ENCODE results near the gene GLUD1. TPM values are rescaled to one million over a fixed set of nuclear protein-coding genes. Genes with fewer than 3 reads are reported as not detected.
"Not testable (repeated sequence)": the region's sequence is repeated elsewhere in the genome, so short reads cannot be mapped to it uniquely, and the experiment has no call there.

Gene GLUD1
- total RNA-seq, 1 donor from 2014 or later = 94.5 TPM

DNA sequence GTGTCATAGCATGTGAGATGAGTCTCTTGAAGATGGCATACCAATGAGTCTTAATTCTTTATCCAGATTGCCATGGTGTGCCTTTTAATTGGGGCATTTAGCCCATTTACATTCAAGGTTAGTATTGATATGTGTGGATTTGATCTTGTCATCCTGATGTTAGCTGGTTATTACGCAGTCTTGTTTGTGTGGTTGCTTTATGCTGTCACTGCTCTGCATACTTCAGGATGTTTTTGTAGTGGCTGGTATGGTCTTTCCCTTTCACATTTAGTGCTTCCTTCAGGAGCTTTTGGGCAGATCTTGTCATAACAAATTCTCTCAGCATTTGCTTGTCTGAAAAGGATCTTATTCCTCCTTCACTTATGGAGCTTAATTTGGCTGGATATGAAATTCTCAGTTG lies 58.0 kb downstream of the GLUD1 start:
- DNase-seq (ENCODE audit: low read depth) = no peak
- H3K36me3 ChIP-seq (ENCODE audit: control insufficient read depth, insufficient read depth, low read length) = no peaks in the 10 kb centered on the region
- peaks cover 3% of the 10 kb centered on the region for H3K27me3 ChIP-seq (ENCODE audit: control insufficient read depth, insufficient read depth, low read length)
- TF ChIP-seq, protein P1, sequence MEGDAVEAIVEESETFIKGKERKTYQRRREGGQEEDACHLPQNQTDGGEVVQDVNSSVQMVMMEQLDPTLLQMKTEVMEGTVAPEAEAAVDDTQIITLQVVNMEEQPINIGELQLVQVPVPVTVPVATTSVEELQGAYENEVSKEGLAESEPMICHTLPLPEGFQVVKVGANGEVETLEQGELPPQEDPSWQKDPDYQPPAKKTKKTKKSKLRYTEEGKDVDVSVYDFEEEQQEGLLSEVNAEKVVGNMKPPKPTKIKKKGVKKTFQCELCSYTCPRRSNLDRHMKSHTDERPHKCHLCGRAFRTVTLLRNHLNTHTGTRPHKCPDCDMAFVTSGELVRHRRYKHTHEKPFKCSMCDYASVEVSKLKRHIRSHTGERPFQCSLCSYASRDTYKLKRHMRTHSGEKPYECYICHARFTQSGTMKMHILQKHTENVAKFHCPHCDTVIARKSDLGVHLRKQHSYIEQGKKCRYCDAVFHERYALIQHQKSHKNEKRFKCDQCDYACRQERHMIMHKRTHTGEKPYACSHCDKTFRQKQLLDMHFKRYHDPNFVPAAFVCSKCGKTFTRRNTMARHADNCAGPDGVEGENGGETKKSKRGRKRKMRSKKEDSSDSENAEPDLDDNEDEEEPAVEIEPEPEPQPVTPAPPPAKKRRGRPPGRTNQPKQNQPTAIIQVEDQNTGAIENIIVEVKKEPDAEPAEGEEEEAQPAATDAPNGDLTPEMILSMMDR (IDR thresholded peaks at IDR 0.05; ENCODE audit: insufficient read depth, low read length, poor library complexity, severe bottlenecking) = no peak
- no peak overlapping the region for H3K4me3 ChIP-seq (ENCODE audit: low read depth, low read length)

GRCh38 chr10:87030912-87031635 lies 63.6 kb downstream of the GLUD1 start:
- DNase-seq (ENCODE audit: low read depth) = no peak
- no peaks in the 10 kb centered on the region for H3K36me3 ChIP-seq (ENCODE audit: control insufficient read depth, insufficient read depth, low read length)
- TF ChIP-seq, protein P1 (IDR thresholded peaks at IDR 0.05; ENCODE audit: insufficient read depth, low read length, poor library complexity, severe bottlenecking) = no peak
- H3K4me3 ChIP-seq (ENCODE audit: low read depth, low read length) = no peak overlapping the region
- H3K27me3 ChIP-seq (ENCODE audit: control insufficient read depth, insufficient read depth, low read length) = no peaks in the 10 kb centered on the region

GRCh38 chr10:87030419-87030818 lies 64.2 kb downstream of the GLUD1 start:
- H3K36me3 ChIP-seq (ENCODE audit: control insufficient read depth, insufficient read depth, low read length); DNase-seq (ENCODE audit: low read depth); H3K27me3 ChIP-seq (ENCODE audit: control insufficient read depth, insufficient read depth, low read length); H3K4me3 ChIP-seq (ENCODE audit: low read depth, low read length): not testable (repeated sequence)

DNA sequence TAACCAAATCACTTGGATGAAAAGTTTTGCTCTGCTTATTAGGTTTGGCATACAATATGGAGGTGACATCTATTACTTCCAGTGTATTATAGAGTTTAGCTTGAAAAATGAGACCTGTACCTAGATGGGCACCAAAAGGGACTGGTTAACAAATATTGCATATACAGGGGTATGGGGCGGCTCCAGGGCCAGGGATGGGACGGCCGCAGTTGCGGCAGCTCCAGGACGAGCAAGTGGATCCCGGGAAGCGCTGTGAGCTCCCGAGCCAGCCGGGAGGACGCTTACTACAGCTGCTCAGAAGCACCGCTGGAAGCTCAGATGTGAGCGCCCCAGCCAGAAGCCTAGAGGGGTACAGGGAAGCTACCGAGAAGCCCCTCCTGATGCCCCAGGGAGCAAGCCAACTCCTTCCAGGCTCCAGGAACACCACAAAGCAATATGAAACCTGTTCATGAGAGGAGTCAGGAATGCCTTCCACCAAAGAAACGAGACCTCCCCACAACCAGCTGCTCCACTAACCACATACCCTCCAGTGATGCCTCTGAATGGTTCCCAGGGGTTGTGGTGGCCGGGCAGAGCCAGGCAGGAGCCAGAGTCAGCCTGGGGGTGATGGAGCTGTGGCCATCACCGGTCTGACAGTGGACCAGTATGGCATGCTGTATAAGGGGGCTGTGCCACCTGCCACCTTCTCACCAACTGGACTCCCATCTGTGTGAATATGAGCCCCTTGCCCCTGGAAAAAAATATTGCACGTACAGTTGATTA lies 67.7 kb downstream of the GLUD1 start:
- not testable (repeated sequence) for DNase-seq (ENCODE audit: low read depth); H3K27me3 ChIP-seq (ENCODE audit: control insufficient read depth, insufficient read depth, low read length); H3K36me3 ChIP-seq (ENCODE audit: control insufficient read depth, insufficient read depth, low read length); H3K4me3 ChIP-seq (ENCODE audit: low read depth, low read length)

DNA sequence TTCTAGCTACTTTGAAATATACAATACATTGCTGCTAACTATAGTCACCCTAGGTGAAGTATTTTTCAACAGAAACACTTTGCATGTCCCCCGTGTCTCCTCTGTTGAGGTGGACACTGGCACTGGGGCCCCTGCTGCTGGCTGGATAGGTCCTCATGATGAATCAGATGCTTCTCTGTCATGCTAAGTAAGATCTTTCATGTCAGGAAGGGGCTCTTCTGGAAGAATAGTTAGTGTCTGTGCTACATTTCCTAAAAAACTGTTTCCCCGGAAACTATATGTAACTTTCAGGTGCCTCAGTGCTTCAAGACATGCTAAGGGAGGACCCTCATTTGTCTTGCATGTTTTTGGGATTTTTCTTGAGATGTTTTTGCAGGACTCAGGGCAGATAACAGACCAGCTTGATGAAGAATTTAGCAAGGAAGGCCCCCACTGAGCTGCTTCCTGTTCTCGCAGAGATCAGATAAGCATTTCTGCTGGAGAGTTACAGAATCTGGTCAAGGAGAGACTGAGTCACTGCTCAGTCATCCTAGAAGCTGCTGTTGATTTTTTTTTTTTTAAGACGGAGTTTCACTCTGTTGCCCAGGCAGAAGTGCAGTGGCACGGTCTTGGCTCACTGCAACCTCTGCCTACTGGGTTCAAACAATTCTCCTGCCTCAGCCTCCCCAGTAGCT lies 69.2 kb downstream of the GLUD1 start:
- peak; percentile 63 for DNase-seq (ENCODE audit: low read depth)
- H3K27me3 ChIP-seq (ENCODE audit: control insufficient read depth, insufficient read depth, low read length); H3K4me3 ChIP-seq (ENCODE audit: low read depth, low read length); H3K36me3 ChIP-seq (ENCODE audit: control insufficient read depth, insufficient read depth, low read length): not testable (repeated sequence)

DNA sequence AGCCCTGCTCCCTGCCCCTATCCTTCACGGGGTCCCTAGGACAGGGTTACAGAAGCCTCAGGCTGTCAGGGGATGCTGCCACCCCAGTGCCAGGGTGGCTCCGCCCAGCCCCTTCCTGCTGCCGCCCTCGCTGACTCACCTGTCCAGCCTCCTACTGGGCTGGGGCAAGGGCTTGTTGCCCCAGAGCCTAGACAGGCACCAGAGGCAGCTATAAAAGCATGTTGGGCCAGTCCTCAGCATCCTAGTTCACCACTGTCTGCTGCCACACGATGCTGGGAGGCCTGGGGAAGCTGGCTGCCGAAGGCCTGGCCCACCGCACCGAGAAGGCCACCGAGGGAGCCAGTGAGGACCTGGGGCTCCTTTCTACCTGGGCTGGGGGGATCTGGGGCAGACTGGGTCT lies 74.6 kb downstream of the GLUD1 start, which contains the start of gene FAM25A:
FAM25A (plus strand) TSS at position 239 of the 400 bp plus-strand sequence; CDS start at position 270, 31 bp downstream.
- not testable (repeated sequence) for H3K36me3 ChIP-seq (ENCODE audit: control insufficient read depth, insufficient read depth, low read length); DNase-seq (ENCODE audit: low read depth); H3K27me3 ChIP-seq (ENCODE audit: control insufficient read depth, insufficient read depth, low read length); H3K4me3 ChIP-seq (ENCODE audit: low read depth, low read length)

GRCh38 chr10:87019504-87019903 lies 75.1 kb downstream of the GLUD1 start:
- H3K36me3 ChIP-seq (ENCODE audit: control insufficient read depth, insufficient read depth, low read length); H3K4me3 ChIP-seq (ENCODE audit: low read depth, low read length); H3K27me3 ChIP-seq (ENCODE audit: control insufficient read depth, insufficient read depth, low read length); DNase-seq (ENCODE audit: low read depth): not testable (repeated sequence)

GRCh38 chr10:87019066-87019465 lies 75.6 kb downstream of the GLUD1 start:
- not testable (repeated sequence) for H3K4me3 ChIP-seq (ENCODE audit: low read depth, low read length); H3K27me3 ChIP-seq (ENCODE audit: control insufficient read depth, insufficient read depth, low read length); H3K36me3 ChIP-seq (ENCODE audit: control insufficient read depth, insufficient read depth, low read length); DNase-seq (ENCODE audit: low read depth)

- H3K4me3 ChIP-seq (ENCODE audit: low read depth, low read length); DNase-seq (ENCODE audit: low read depth); H3K27me3 ChIP-seq (ENCODE audit: control insufficient read depth, insufficient read depth, low read length); H3K36me3 ChIP-seq (ENCODE audit: control insufficient read depth, insufficient read depth, low read length): not testable (repeated sequence)
These were observed 76.5 kb downstream of the GLUD1 start for GRCh38 chr10:87018127-87018526.

DNA sequence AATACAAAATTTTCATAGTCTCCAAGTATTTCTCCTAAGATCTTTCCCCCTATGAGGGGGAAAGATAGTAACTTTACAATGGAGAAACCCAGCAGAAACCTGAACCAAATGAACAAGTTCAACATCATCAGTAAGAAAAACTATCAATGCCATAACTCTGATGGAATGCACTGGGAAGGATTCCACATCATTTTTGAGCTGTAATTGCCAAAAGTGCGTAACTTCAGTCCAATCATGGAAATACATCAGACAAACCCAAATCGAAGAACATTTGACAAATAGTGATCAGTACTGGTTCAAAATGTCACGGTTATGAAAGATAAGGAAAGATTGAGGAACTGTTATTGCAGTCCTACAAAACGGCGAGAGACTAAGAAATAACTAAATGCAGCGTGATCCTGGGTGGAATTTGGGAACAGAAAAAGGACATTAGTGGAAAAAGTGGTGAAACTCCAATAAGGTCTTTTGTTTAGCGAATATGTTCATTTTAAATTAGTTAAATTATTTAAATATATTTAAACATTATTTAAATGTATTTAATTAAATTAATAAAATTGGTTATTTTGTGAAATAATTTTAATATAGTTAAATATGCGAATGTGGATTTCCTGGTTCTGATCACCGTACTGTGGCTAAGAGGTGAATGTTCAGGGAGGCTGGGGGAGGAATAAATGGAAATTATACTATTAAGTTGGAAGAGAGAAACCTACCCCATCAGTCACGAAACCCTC lies 79.5 kb downstream of the GLUD1 start:
- DNase-seq (ENCODE audit: low read depth); H3K4me3 ChIP-seq (ENCODE audit: low read depth, low read length); H3K27me3 ChIP-seq (ENCODE audit: control insufficient read depth, insufficient read depth, low read length); H3K36me3 ChIP-seq (ENCODE audit: control insufficient read depth, insufficient read depth, low read length): not testable (repeated sequence)

GRCh38 chr10:87013528-87013927 lies 81.1 kb downstream of the GLUD1 start:
- not testable (repeated sequence) for H3K27me3 ChIP-seq (ENCODE audit: control insufficient read depth, insufficient read depth, low read length); DNase-seq (ENCODE audit: low read depth); H3K4me3 ChIP-seq (ENCODE audit: low read depth, low read length); H3K36me3 ChIP-seq (ENCODE audit: control insufficient read depth, insufficient read depth, low read length)

- not testable (repeated sequence) for H3K27me3 ChIP-seq (ENCODE audit: control insufficient read depth, insufficient read depth, low read length); DNase-seq (ENCODE audit: low read depth); H3K36me3 ChIP-seq (ENCODE audit: control insufficient read depth, insufficient read depth, low read length); H3K4me3 ChIP-seq (ENCODE audit: low read depth, low read length)
These were observed 85.4 kb downstream of the GLUD1 start for GRCh38 chr10:87009134-87009696.

Data from kidney epithelial cell (primary cell).